Kidney glomerular epithelial cell (primary cell): ENCODE data around the gene KRTAP8-1.

Experiments used
- DNase-seq: peaks from one replicate; lab custom pipeline; 2025; lab: John Stamatoyannopoulos, UW

Gene KRTAP8-1

GRCh38 chr21:30813174-30813573, at the start of gene KRTAP8-1:
TSS of gene KRTAP8-1 (minus strand) at chr21:30813274. CDS start at chr21:30813220, 54 bp downstream.
- DNase-seq = no peak

GRCh38 chr21:30847627-30848500, 34.8 kb upstream of the KRTAP8-1 start:
- DNase-seq = no peak

- DNase-seq = no peak
Measured at GRCh38 chr21:30842990-30843389, 29.9 kb upstream of the KRTAP8-1 start.

- DNase-seq = peak; percentile 30
Measured at GRCh38 chr21:30839304-30839703, 26.2 kb upstream of the KRTAP8-1 start.

- DNase-seq = no peak
Measured at GRCh38 chr21:30838536-30838935, 25.5 kb upstream of the KRTAP8-1 start.

- no peak for DNase-seq
Measured at GRCh38 chr21:30831194-30831765, 18.2 kb upstream of the KRTAP8-1 start.

- no peak for DNase-seq
Measured at GRCh38 chr21:30829659-30830058, 16.6 kb upstream of the KRTAP8-1 start, which contains the start of gene KRTAP7-1. TSS of gene KRTAP7-1 (minus strand) at chr21:30829759. CDS start at chr21:30829698, 61 bp downstream.

GRCh38 chr21:30818837-30819610, 6.0 kb upstream of the KRTAP8-1 start:
- DNase-seq = no peak

- no peak for DNase-seq
Measured at GRCh38 chr21:30800605-30801004, 12.5 kb downstream of the KRTAP8-1 start.

GRCh38 chr21:30793581-30794314, 19.3 kb downstream of the KRTAP8-1 start:
- no peak for DNase-seq

GRCh38 chr21:30779249-30779648, 33.8 kb downstream of the KRTAP8-1 start:
- no peak for DNase-seq

GRCh38 chr21:30769724-30770431, 43.2 kb downstream of the KRTAP8-1 start:
- no peak for DNase-seq
